LNCAP (cell line): ENCODE measurements around the gene PABPN1.

Experiments used
- TF ChIP-seq, protein P1 (sequence below): fragments of 450-650 bp; IDR thresholded peaks from 2 replicates; pipeline ENCODE4 v1.5.1; 2017; ENCODE audit warnings: mild to moderate bottlenecking

The PABPN1 gene

DNA sequence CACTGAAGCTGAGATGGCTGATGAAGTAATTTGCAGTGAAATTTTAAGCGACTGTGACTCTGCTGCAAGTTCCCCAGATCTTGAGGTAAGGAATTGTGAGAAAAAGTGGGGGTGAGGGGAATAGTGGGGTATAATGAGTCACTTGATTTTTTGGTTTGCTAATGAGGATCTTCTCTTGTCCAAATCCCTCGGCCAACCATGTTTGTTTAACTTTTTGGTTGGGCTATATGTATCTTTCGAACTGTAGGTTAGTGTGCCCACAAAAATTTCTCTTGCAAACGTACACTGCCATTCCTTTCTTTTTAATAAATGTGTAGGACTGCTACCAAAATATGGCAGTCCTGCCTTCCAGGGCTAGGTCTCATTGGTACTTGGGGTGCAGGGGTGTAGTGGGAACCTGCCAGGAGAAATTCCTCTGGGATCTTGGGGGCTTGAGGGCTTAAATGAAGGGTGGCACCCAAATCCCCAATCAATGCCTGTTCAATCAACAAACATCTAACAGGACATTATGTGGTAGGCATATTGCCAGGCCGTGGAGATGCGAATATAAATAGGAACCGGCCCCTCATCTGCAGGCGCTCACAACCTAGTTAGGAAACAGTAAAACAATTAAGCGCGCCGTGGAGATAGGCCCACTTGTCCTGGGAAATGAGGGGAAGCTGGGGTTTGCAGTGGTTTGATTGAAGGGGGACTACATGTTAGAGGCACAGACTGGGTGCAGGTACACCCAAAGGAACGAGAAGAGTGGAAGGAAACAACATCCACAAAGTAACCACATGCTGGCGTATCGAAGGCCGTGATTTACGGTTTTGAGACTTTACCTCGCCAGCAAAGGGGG lies 1.3 kb upstream of the PABPN1 start:
- TF ChIP-seq, protein P1, sequence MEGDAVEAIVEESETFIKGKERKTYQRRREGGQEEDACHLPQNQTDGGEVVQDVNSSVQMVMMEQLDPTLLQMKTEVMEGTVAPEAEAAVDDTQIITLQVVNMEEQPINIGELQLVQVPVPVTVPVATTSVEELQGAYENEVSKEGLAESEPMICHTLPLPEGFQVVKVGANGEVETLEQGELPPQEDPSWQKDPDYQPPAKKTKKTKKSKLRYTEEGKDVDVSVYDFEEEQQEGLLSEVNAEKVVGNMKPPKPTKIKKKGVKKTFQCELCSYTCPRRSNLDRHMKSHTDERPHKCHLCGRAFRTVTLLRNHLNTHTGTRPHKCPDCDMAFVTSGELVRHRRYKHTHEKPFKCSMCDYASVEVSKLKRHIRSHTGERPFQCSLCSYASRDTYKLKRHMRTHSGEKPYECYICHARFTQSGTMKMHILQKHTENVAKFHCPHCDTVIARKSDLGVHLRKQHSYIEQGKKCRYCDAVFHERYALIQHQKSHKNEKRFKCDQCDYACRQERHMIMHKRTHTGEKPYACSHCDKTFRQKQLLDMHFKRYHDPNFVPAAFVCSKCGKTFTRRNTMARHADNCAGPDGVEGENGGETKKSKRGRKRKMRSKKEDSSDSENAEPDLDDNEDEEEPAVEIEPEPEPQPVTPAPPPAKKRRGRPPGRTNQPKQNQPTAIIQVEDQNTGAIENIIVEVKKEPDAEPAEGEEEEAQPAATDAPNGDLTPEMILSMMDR = no peak

DNA sequence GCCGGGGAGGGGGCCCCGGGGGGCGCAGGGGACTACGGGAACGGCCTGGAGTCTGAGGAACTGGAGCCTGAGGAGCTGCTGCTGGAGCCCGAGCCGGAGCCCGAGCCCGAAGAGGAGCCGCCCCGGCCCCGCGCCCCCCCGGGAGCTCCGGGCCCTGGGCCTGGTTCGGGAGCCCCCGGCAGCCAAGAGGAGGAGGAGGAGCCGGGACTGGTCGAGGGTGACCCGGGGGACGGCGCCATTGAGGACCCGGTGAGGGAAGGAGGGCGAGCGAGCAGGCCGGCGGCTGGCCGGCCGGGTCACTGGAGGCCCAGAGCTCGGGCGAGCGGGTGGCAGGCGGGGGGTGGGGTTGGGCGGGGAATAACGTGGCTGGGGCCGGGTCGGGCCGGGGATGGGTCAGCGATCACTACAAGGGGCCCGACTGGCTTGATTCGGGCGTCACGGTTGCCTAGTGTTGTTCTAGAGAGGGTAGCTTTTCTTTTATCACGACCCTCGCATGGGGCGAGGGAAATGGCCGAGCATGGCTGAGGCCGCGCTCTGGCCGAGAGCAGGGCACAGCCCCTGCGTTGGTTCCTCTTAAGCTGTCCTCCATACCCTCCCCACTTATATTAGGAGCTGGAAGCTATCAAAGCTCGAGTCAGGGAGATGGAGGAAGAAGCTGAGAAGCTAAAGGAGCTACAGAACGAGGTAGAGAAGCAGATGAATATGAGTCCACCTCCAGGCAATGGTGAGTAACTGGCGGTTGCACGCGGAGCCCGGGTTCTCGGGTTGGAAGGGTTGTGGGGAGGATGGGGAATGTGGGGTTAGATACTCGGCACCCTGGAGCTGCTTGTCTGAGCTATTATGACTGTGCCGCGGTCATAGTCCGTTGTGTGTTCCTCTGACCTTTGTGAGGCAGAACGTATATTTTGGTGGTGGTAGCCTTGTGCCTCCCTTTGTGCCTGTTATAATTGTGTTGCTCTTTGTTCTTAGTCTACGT lies 603 bp downstream of the PABPN1 start:
- TF ChIP-seq, protein P1 = no peak

DNA sequence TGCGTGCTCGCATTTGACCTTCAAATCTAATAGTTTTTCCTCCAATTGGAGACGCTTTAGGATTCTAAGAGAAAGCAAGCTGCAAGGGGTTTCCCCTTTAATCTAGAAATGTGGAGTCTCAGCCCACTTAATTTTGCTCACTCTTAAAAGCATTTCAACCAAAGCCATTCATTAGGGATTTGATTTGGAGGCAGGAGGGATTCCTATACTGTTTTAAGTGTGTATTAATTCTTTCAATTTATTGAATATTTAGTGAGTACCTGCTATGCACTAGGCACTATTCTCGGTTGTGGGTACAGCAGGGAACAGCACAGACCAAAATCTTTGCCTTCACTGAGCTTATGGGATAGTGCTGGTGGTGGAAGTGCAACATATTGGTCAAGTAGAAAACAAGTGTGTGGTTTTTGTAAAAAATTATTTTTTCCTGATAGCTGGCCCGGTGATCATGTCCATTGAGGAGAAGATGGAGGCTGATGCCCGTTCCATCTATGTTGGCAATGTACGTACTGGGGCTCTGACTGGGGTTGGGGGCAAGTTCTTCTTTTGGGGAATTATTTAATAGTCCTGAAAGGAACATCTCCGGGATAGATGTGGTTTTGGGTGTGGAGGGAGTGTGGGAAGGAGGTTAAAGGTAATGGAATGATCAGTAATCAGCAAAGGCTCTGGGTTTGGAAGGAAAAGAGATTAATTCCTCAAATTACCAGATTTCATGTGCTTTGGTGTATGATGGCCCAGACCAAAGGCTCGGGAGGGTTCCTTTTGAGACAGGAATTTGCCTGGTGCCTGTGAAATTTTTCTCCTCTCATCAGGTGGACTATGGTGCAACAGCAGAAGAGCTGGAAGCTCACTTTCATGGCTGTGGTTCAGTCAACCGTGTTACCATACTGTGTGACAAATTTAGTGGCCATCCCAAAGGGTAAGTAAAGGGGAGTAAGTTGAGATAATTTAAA lies 1.6 kb downstream of the PABPN1 start:
- TF ChIP-seq, protein P1 = no peak

DNA sequence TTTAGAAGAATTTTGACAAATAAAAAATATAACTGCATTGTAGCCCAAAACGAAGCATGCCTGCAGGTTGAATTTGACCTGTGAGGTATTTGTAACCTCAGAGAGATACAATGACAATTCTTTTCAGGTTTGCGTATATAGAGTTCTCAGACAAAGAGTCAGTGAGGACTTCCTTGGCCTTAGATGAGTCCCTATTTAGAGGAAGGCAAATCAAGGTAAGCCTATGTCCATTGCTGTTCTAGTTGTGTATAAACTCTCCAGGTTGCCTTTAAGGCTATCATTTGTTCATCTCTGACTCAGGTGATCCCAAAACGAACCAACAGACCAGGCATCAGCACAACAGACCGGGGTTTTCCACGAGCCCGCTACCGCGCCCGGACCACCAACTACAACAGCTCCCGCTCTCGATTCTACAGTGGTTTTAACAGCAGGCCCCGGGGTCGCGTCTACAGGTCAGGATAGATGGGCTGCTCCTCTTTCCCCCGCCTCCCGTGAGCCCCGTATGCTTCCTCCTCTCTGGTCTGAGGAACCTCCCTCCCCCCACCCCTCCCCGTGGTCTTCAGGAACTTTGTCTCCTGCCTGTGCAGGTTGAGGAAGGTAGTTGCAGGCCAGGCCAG lies 2.7 kb downstream of the PABPN1 start:
- TF ChIP-seq, protein P1 = no peak

DNA sequence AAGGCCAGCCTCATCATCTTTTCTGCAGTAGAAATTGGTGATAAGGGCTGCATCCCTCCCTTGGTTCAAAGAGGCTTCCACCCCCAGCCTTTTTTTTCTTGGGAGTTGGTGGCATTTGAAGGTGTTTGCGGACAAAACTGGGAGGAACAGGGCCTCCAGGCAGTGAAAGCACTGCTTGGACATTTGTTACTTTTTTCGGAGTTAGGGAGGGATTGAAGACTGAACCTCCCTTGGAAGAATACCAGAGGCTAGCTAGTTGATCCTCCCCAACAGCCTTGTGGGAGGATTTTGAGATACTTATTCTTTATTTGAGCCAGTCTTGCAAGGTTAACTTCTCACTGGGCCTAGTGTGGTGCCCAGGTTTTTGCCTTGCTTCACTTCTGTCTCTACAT lies 3.2 kb downstream of the PABPN1 start:
- TF ChIP-seq, protein P1 = no peak

DNA sequence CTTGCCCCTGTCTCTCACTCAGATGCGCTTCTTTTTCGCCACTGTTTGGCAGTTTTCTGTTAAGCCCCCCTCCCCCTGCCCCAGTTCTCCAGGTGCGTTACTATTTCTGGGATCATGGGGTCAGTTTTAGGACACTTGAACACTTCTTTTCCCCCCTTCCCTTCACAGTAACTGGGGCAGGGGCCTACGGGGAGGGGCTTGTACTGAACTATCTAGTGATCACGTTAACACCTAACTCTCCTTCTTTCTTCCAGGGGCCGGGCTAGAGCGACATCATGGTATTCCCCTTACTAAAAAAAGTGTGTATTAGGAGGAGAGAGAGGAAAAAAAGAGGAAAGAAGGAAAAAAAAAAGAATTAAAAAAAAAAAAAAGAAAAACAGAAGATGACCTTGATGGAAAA lies 3.7 kb downstream of the PABPN1 start:
- TF ChIP-seq, protein P1 = no peak
